ENCODE measurements around the gene GUCY1B1. TPM values are rescaled to one million over a fixed set of nuclear protein-coding genes. Genes with fewer than 3 reads are reported as not detected.

GUCY1B1 gene
- total and polyA plus RNA-seq, 3 donors from 2014 or later = 4.3 to 7.6 (median 4.7) TPM

GRCh38 chr4:155759372-155760252 lies 791 bp downstream of the GUCY1B1 start:
- H3K36me3 ChIP-seq (ENCODE audit: low read depth, missing control alignments) = no peaks in the 10 kb centered on the region
- TF ChIP-seq POLR2A (IDR thresholded peaks at IDR 0.05) = no peak
- TF ChIP-seq, protein P1, sequence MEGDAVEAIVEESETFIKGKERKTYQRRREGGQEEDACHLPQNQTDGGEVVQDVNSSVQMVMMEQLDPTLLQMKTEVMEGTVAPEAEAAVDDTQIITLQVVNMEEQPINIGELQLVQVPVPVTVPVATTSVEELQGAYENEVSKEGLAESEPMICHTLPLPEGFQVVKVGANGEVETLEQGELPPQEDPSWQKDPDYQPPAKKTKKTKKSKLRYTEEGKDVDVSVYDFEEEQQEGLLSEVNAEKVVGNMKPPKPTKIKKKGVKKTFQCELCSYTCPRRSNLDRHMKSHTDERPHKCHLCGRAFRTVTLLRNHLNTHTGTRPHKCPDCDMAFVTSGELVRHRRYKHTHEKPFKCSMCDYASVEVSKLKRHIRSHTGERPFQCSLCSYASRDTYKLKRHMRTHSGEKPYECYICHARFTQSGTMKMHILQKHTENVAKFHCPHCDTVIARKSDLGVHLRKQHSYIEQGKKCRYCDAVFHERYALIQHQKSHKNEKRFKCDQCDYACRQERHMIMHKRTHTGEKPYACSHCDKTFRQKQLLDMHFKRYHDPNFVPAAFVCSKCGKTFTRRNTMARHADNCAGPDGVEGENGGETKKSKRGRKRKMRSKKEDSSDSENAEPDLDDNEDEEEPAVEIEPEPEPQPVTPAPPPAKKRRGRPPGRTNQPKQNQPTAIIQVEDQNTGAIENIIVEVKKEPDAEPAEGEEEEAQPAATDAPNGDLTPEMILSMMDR (IDR thresholded peaks at IDR 0.05) = no peak
- WGBS, 2 donors = 1% methylated on average over 77 of the region's 77 CpGs; no CpG with 5 or more reads in 1 of the 2 donors
- H3K27ac ChIP-seq = peak overlapping the region; percentile 36 to 67
- no peaks in the 10 kb centered on the region for H3K27me3 ChIP-seq
- intact Hi-C loops (cut with DNase I; ENCODE audit: low total_unique reads) = no loop called here
- DNase-seq = peak; percentile 43
- no peaks in the 10 kb centered on the region for H3K9me3 ChIP-seq
- peaks cover 4% of the 10 kb centered on the region for H3K4me1 ChIP-seq
- H3K4me3 ChIP-seq = peak overlapping the region; percentile 62 to 72

DNA sequence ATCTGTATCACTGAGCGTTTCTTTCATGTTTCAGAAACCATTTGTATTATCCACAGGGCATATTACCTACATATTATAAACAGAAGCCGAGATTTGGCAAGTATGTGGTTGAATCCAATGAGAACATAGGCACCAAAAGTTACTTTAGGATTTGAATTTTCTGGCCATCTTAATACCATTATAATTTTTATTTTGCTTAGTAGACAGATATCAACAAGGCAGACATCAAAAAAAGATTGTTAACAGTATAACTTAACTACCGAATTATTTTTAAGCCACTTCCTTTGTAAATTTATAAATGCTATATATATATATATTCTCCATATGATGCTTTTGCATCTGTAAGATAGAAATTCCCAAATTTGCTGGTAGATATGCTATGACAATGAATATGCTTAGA lies 2.2 kb downstream of the GUCY1B1 start:
- Histone ChIP-seq H3K4me3 (no peak overlapping the region), H3K36me3 (ENCODE audit: low read depth, missing control alignments) (no peaks in the 10 kb centered on the region), H3K27ac (no peak overlapping the region), H3K9me3 (no peaks in the 10 kb centered on the region), H3K4me1 (peaks cover 4% of the 10 kb centered on the region), H3K27me3 (no peaks in the 10 kb centered on the region)
- no peak for DNase-seq
- 68 to 85% methylated on average over 3 of the region's 3 CpGs for WGBS, 2 donors
- no peak for TF ChIP-seq POLR2A (IDR thresholded peaks at IDR 0.05)
- TF ChIP-seq, protein P1 (IDR thresholded peaks at IDR 0.05) = no peak
- intact Hi-C loops (cut with DNase I; ENCODE audit: low total_unique reads) = no loop called here

- Histone ChIP-seq H3K27ac (no peak overlapping the region), H3K36me3 (ENCODE audit: low read depth, missing control alignments) (no peaks in the 10 kb centered on the region), H3K27me3 (no peaks in the 10 kb centered on the region), H3K4me3 (no peak overlapping the region), H3K9me3 (no peaks in the 10 kb centered on the region), H3K4me1 (peaks cover 4% of the 10 kb centered on the region)
- TF ChIP-seq, protein P1 (IDR thresholded peaks at IDR 0.05) = no peak
- TF ChIP-seq POLR2A (IDR thresholded peaks at IDR 0.05) = no peak
- intact Hi-C loops (cut with DNase I; ENCODE audit: low total_unique reads) = no loop called here
- DNase-seq = no peak
These were observed 3.1 kb downstream of the GUCY1B1 start for GRCh38 chr4:155761916-155762315.

DNA sequence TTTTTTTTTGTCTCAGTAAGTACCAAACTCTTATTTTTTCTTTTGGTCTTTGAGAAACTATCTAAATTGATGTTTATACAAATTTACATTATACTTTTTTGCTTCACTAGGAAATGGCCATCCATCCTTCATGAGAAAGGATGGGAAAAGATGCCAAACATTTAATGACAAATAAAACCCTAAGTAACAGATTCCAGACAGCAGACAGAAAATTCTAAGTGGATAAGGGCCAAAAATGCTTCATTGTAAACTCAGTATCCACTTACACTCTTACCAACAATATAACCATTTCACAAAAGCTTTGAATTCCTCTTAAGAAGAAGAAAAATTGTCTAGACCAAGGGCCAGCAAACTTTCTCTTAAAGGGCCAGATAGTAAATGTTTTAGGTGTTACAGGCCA lies 3.5 kb downstream of the GUCY1B1 start:
- H3K9me3 ChIP-seq = no peaks in the 10 kb centered on the region
- H3K27me3 ChIP-seq = no peaks in the 10 kb centered on the region
- DNase-seq = no peak
- no peak overlapping the region for H3K27ac ChIP-seq
- intact Hi-C loops (cut with DNase I; ENCODE audit: low total_unique reads) = no loop called here
- H3K4me3 ChIP-seq = no peak overlapping the region
- TF ChIP-seq POLR2A (IDR thresholded peaks at IDR 0.05) = no peak
- TF ChIP-seq, protein P1 (IDR thresholded peaks at IDR 0.05) = no peak
- peaks cover 4% of the 10 kb centered on the region for H3K4me1 ChIP-seq
- no peaks in the 10 kb centered on the region for H3K36me3 ChIP-seq (ENCODE audit: low read depth, missing control alignments)

DNA sequence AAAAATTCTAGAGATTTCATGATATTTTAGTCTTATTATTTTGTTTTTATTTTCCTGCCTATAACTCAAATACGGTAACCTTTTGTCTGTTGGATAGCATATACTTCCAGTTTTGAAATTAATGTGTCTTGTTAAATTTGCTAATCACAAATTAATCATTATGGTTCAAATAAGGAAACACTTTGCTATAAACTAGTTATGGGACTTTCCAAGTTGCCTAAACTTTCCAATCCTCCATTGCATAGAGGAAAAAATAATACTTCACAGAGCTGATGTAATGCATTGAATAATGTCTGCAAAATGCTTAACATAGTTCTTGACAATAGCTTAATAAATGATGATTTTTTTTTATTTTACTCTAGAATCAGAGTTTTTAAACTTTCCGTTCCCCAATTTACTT lies 4.7 kb downstream of the GUCY1B1 start:
- no peaks in the 10 kb centered on the region for H3K9me3 ChIP-seq
- WGBS, 2 donors = 91 to 96% methylated on average over 2 of the region's 2 CpGs
- intact Hi-C loops (cut with DNase I; ENCODE audit: low total_unique reads) = no loop called here
- no peaks in the 10 kb centered on the region for H3K27me3 ChIP-seq
- no peaks in the 10 kb centered on the region for H3K36me3 ChIP-seq (ENCODE audit: low read depth, missing control alignments)
- H3K4me3 ChIP-seq = no peak overlapping the region
- H3K4me1 ChIP-seq = peaks cover 4% of the 10 kb centered on the region
- H3K27ac ChIP-seq = no peak overlapping the region
- TF ChIP-seq, protein P1 (IDR thresholded peaks at IDR 0.05) = no peak
- no peak for TF ChIP-seq POLR2A (IDR thresholded peaks at IDR 0.05)
- no peak for DNase-seq

Measured in testis (tissue), 3 donors.